Lung (tissue), 12 donors: ENCODE data around the gene SPSB4. TPM values are rescaled to one million over a fixed set of nuclear protein-coding genes. Genes with fewer than 3 reads are reported as not detected.
A peak's percentile ranks its signal among the peaks of the same experiment; 100 is the strongest.

Experiments
- ATAC-seq: fragments of 200-7000 bp; cut with Tn5 transposase; one replicate; pipeline ENCODE4 v1.9.1; 2020; ENCODE audit warnings: moderate number of reproducible peaks; ENCODE audit not compliant: insufficient read depth, low FRiP score
- DNase-seq, 3 donors: peaks; one replicate each; pipeline ENCODE4 v3.0.0-alpha.2; 2013 to 2017
- H3K27ac ChIP-seq, 2 donors: one replicate each; pipeline ENCODE4 v1.5.1; 2013; ENCODE audit warnings: mild to moderate bottlenecking in 2 of 2, moderate library complexity in 2 of 2, control low read depth in 1 of 2, inconsistent platforms in 1 of 2, low read depth in 1 of 2, low read length in 1 of 2
- H3K27me3 ChIP-seq, 3 donors: one replicate each; pipeline ENCODE4 v1.5.1; 2013; ENCODE audit warnings: low read length in 2 of 3; ENCODE audit not compliant: control insufficient read depth in 3 of 3, insufficient read depth in 3 of 3
- H3K36me3 ChIP-seq, 4 donors: one replicate each; pipeline ENCODE4 v1.5.1; 2013; ENCODE audit warnings: low read length in 4 of 4, mild to moderate bottlenecking in 1 of 4, moderate library complexity in 1 of 4; ENCODE audit not compliant: control insufficient read depth in 4 of 4, insufficient read depth in 4 of 4
- H3K4me1 ChIP-seq, 5 donors: one replicate each; pipeline ENCODE4 v1.5.1; 2013; ENCODE audit warnings: low read length in 5 of 5, mild to moderate bottlenecking in 2 of 5, moderate library complexity in 1 of 5; ENCODE audit not compliant: control insufficient read depth in 5 of 5, insufficient read depth in 5 of 5
- H3K4me3 ChIP-seq: one replicate; pipeline ENCODE4 v1.5.1; 2013; ENCODE audit warnings: mild to moderate bottlenecking, control low read depth, moderate library complexity
- H3K9ac ChIP-seq, 2 donors: one replicate each; pipeline ENCODE4 v1.5.1; 2013; ENCODE audit warnings: low read length in 2 of 2, control low read depth in 1 of 2; ENCODE audit not compliant: insufficient read depth in 1 of 2
- H3K9me3 ChIP-seq, 4 donors: one replicate each; pipeline ENCODE4 v1.5.1; 2013; ENCODE audit warnings: low read length in 3 of 4, mild to moderate bottlenecking in 1 of 4, moderate library complexity in 1 of 4; ENCODE audit not compliant: control insufficient read depth in 4 of 4, insufficient read depth in 3 of 4
- WGBS, 2 donors: extraction: QIAGEN DNeasy Blood & Tissue Kit; methylation state at CpG; one replicate each; pipeline ENCODE4 v1.1.7; 2013; 5-methylcytosine and 5-hydroxymethylcytosine counted together
- polyA plus RNA-seq, 2 donors: library from polyadenylated mRNA; stranded (reverse); fragments of 200-250 nt; gene quantifications; one replicate each; pipeline ENCODE4 v1.2.1, GENCODE V29; 2013
- total RNA-seq, 2 donors: library from RNA; depleted of rRNA in 1 of 2; stranded (reverse); fragments of >200 nt in 1 of 2; gene quantifications; one replicate each; pipeline ENCODE4 v1.2.1, GENCODE V29; 2014 to 2021
- TF ChIP-seq, protein P1 (sequence below): IDR thresholded peaks from 2 replicates; pipeline ENCODE4 v1.5.1; 2012; ENCODE audit warnings: mild to moderate bottlenecking; ENCODE audit errors: control extremely low read depth, extremely low read depth
- donor health status: control.
- donor health status: control.
- donor health status: Bipolar disorder and iron deficiency.
- donor health status: healthy.
- donor health status: DM: yes; HTN: yes; CAD: no.

Gene SPSB4
- total and polyA plus RNA-seq, 4 donors: 0.25 to 4.4 (median 1.5) TPM

GRCh38 chr3:141183606-141184005, 132.5 kb downstream of the SPSB4 start:
- ATAC-seq: no peak
- no peak for DNase-seq
- H3K4me3 ChIP-seq: no peak overlapping the region
- H3K9me3 ChIP-seq: peaks cover 0 to 13% (median 0%) of the 10 kb centered on the region in 4 donors
- H3K27ac ChIP-seq: no peak overlapping the region
- H3K4me1 ChIP-seq: no peaks in the 10 kb centered on the region
- TF ChIP-seq, protein P1, sequence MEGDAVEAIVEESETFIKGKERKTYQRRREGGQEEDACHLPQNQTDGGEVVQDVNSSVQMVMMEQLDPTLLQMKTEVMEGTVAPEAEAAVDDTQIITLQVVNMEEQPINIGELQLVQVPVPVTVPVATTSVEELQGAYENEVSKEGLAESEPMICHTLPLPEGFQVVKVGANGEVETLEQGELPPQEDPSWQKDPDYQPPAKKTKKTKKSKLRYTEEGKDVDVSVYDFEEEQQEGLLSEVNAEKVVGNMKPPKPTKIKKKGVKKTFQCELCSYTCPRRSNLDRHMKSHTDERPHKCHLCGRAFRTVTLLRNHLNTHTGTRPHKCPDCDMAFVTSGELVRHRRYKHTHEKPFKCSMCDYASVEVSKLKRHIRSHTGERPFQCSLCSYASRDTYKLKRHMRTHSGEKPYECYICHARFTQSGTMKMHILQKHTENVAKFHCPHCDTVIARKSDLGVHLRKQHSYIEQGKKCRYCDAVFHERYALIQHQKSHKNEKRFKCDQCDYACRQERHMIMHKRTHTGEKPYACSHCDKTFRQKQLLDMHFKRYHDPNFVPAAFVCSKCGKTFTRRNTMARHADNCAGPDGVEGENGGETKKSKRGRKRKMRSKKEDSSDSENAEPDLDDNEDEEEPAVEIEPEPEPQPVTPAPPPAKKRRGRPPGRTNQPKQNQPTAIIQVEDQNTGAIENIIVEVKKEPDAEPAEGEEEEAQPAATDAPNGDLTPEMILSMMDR: no peak
- 58 to 78% methylated on average over 2 of the region's 2 CpGs for WGBS, 2 donors
- H3K36me3 ChIP-seq: no peaks in the 10 kb centered on the region
- no peaks in the 10 kb centered on the region for H3K27me3 ChIP-seq
- no peak overlapping the region for H3K9ac ChIP-seq

GRCh38 chr3:141184430-141184829, 133.3 kb downstream of the SPSB4 start:
- Histone ChIP-seq H3K36me3 (no peaks in the 10 kb centered on the region), H3K9me3 (peaks cover 0 to 13% (median 0%) of the 10 kb centered on the region in 4 donors), H3K27me3 (no peaks in the 10 kb centered on the region), H3K9ac (no peak overlapping the region), H3K4me1 (no peaks in the 10 kb centered on the region), H3K27ac (no peak overlapping the region), H3K4me3 (no peak overlapping the region)
- TF ChIP-seq, protein P1: no peak
- ATAC-seq (no peak), DNase-seq (no peak)
- 81 to 86% methylated on average over 4 of the region's 4 CpGs for WGBS, 2 donors

DNA sequence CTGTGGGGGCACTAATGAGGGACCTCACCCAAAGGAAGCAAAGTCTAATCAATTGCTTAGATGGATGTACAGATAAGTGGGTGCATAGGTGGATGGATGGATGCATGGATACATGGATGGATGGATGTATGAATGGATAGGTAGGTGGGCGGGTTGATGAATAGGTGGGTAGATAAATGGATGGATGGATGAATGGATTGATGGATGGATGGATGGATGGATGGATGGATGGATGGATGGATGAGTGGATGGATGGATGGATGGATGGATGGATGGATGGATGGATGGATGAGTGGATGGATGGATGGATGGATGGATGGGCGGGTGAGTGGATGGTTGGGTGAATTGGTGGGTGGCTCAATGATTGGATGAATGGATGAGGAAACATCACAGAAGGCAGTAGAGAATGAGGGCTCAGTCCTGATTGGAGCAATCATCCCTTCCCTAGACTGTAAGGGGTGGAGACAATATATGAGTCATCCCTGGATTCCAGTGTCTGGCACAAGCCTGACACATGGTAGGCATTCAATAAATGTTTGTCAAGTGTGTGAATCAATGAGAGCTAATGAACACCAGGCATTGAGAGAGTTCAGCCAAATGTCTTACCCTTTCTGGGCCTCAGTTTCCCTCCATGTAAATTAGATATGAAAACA, 140.1 kb downstream of the SPSB4 start:
- Histone ChIP-seq H3K27me3 (no peaks in the 10 kb centered on the region), H3K36me3 (no peaks in the 10 kb centered on the region), H3K27ac (no peak overlapping the region), H3K4me1 (no peaks in the 10 kb centered on the region), H3K9me3 (peaks cover 0 to 3% (median 0%) of the 10 kb centered on the region in 4 donors), H3K4me3 (no peak overlapping the region), H3K9ac (no peak overlapping the region)
- TF ChIP-seq, protein P1: no peak
- 53 to 73% methylated on average over 2 of the region's 2 CpGs for WGBS, 2 donors
- ATAC-seq (no peak), DNase-seq (no peak)

DNA sequence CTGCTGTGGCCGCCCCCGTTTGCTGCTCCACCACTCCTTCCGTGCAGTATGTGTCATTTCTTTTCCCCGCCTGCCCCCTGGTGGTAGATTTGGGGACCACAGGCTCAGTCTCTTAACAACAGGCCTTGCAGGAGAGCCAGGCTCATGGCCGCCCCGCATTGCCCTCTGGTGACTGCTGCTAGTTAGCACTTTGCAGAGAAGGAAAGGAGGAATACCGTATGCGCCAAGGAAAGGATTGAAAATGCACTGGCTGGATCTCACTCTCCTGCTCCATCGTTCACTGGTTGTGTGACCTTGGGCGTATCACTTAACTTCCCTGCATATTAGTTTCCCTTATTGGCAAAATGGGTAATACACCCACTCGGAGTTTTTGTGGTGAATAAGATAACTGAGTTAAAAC, 141.2 kb downstream of the SPSB4 start:
- H3K36me3 ChIP-seq: no peaks in the 10 kb centered on the region
- no peaks in the 10 kb centered on the region for H3K27me3 ChIP-seq
- no peak overlapping the region for H3K4me3 ChIP-seq
- TF ChIP-seq, protein P1: peak; percentile 95
- H3K27ac ChIP-seq: no peak overlapping the region
- peaks cover 0 to 3% (median 0%) of the 10 kb centered on the region in 4 donors for H3K9me3 ChIP-seq
- no peaks in the 10 kb centered on the region for H3K4me1 ChIP-seq
- WGBS, 2 donors: 13 to 15% methylated on average over 11 of the region's 11 CpGs
- DNase-seq (peak; percentile 97 to 98 (median 98)), ATAC-seq (peak; percentile 99)
- H3K9ac ChIP-seq: no peak overlapping the region
